Cardiac septum (tissue), 1 donor: ENCODE measurements around the gene THBS4. TPM values are rescaled to one million over a fixed set of nuclear protein-coding genes. Genes with fewer than 3 reads are reported as not detected.

Source experiments
- DNase-seq: peaks from one replicate; pipeline ENCODE4 v3.0.0-alpha.2; 2020; ENCODE audit warnings: low spot score
- intact Hi-C: fragments of 100-400 bp; cut with DNase I; formaldehyde crosslinking; loops from one replicate; pipeline ENCODE4 v1.14.0; 2022
- total RNA-seq: library from RNA; stranded (reverse); fragmentation: NEBNext Ultra II Directional; extraction: Animal tissue kit (Norgen Biotek cat#: 25700); gene quantifications from one replicate; pipeline ENCODE4 v1.2.1, GENCODE V29; 2021
- donor health status: DM: no; HTN: no; CAD: no.

THBS4 gene
- total RNA-seq, 1 donor from 2014 or later: 464 TPM

GRCh38 chr5:80041527-80041926, 6.4 kb downstream of the THBS4 start:
- no peak for DNase-seq
- intact Hi-C loops: no loop called here

GRCh38 chr5:80042330-80042729, 7.2 kb downstream of the THBS4 start:
- intact Hi-C loops: no loop called here
- DNase-seq: no peak

GRCh38 chr5:80043187-80043586, 8.0 kb downstream of the THBS4 start:
- intact Hi-C loops: no loop called here
- no peak for DNase-seq

GRCh38 chr5:80048084-80048780, 13.1 kb downstream of the THBS4 start:
- DNase-seq: no peak
- intact Hi-C loops: no loop called here

- intact Hi-C loops: no loop called here
These were observed 17.3 kb downstream of the THBS4 start for GRCh38 chr5:80052464-80052863.

GRCh38 chr5:80054682-80055081, 19.5 kb downstream of the THBS4 start:
- intact Hi-C loops: no loop called here
- DNase-seq: no peak

More at GRCh38 chr5:80052464-80052863, 17.3 kb downstream of the THBS4 start:
- no peak for DNase-seq

- intact Hi-C loops: no loop called here
- peak; percentile 59 for DNase-seq
These were observed 20.5 kb downstream of the THBS4 start for GRCh38 chr5:80055491-80056170.

GRCh38 chr5:80057099-80057498, 22.0 kb downstream of the THBS4 start:
- intact Hi-C loops: no loop called here

GRCh38 chr5:80057921-80058320, 22.8 kb downstream of the THBS4 start:
- peak; percentile 43 for DNase-seq
- intact Hi-C loops: no loop called here

More at GRCh38 chr5:80057099-80057498, 22.0 kb downstream of the THBS4 start:
- no peak for DNase-seq

- peak; percentile 61 for DNase-seq
- intact Hi-C loops: no loop called here
These were observed 24.3 kb downstream of the THBS4 start for GRCh38 chr5:80059354-80059980.

- intact Hi-C loops: no loop called here
- peak; percentile 36 for DNase-seq
These were observed 25.8 kb downstream of the THBS4 start for GRCh38 chr5:80060966-80061365.

GRCh38 chr5:80061547-80061946, 26.4 kb downstream of the THBS4 start:
- DNase-seq: peak; percentile 38
- intact Hi-C loops: no loop called here

- intact Hi-C loops: no loop called here
- no peak for DNase-seq
These were observed 29.0 kb downstream of the THBS4 start for GRCh38 chr5:80064124-80064523.

- intact Hi-C loops: no loop called here
- DNase-seq: no peak
These were observed 31.9 kb downstream of the THBS4 start for GRCh38 chr5:80067016-80067415.

- DNase-seq: peak; percentile 75
- intact Hi-C loops: no loop called here
These were observed 32.5 kb downstream of the THBS4 start for GRCh38 chr5:80067531-80068245.

- intact Hi-C loops: no loop called here
- DNase-seq: no peak
These were observed 33.1 kb downstream of the THBS4 start for GRCh38 chr5:80068246-80068636.

GRCh38 chr5:80068775-80069174, 33.6 kb downstream of the THBS4 start:
- intact Hi-C loops: no loop called here
- DNase-seq: peak; percentile 17

- intact Hi-C loops: no loop called here
- DNase-seq: no peak
These were observed 34.2 kb downstream of the THBS4 start for GRCh38 chr5:80069251-80069800.

GRCh38 chr5:80069918-80070318, 34.8 kb downstream of the THBS4 start:
- peak; percentile 77 for DNase-seq
- intact Hi-C loops: loop anchor here (10.0 kb wide), 1 partner anchor 375 kb away; no protein-coding TSS in a partner anchor
